ENCODE data around the gene ACACB. TPM values are rescaled to one million over a fixed set of nuclear protein-coding genes. Genes with fewer than 3 reads are reported as not detected.

The ACACB gene
- total and polyA plus RNA-seq, 2 donors (not counting 3 experiments of a cell fraction or from before 2014, with no cell fraction given) = 1.3 to 5.7 TPM

DNA sequence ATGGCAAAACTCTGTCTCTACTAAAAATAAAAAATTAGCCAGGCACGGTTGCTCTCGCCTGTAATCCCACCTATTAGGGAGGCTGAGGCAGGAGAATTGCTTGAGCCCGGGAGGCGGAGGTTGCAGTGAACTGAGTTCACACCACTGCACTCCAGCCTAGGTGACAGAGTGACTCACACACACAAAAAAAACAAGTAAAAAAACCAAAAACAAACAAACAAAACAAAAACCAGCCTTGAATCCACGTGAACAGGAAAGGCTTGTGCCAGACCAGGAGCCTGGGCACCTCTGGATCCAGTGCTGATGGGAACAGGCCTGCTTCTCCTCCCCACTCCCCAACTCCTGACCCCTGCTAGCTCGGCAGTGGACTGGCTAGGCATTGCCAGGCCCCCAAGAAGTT, 189.2 kb downstream of the ACACB start:
- Histone ChIP-seq H4K20me1 (replicated peaks; ENCODE audit: control insufficient read depth, extremely low read depth, insufficient read depth, low read length) (no peaks in the 10 kb centered on the region), H3K4me3 (replicated peaks in 1 of 3; ENCODE audit: insufficient read depth in 1 of 3, low read depth in 1 of 3, low read length in 3 of 3) (no peak overlapping the region), H3K36me3 (ENCODE audit: control insufficient read depth in 2 of 2, extremely low read depth in 1 of 2, insufficient read depth in 2 of 2, low read length in 2 of 2) (no peaks in the 10 kb centered on the region), H2AFZ (ENCODE audit: low read depth, low read length) (no peak overlapping the region), H3K9me1 (replicated peaks; ENCODE audit: control insufficient read depth, extremely low read depth, insufficient read depth, low read length) (no peaks in the 10 kb centered on the region), H3K9ac (replicated peaks; ENCODE audit: extremely low read depth, insufficient read depth, low read length) (no peak overlapping the region), H3K27ac (ENCODE audit: insufficient read depth, low read depth, low read length) (no peak overlapping the region), H3K9me3 (replicated peaks; ENCODE audit: control insufficient read depth, insufficient read depth, low read length) (no peaks in the 10 kb centered on the region), H3K79me2 (ENCODE audit: control insufficient read depth, insufficient read depth, low read length) (no peaks in the 10 kb centered on the region), H3K4me1 (ENCODE audit: control insufficient read depth, extremely low read depth, insufficient read depth, low read length) (peaks cover 2% of the 10 kb centered on the region), H3K27me3 (ENCODE audit: control insufficient read depth in 2 of 2, insufficient read depth in 2 of 2, low read length in 2 of 2) (peaks cover 41 to 46% of the 10 kb centered on the region in 2 experiments), H3K4me2 (ENCODE audit: insufficient read depth, low read length) (no peak overlapping the region)
- no peak for DNase-seq (ENCODE audit: low read depth, low spot score)
- TF ChIP-seq CTCF (IDR thresholded peaks at IDR 0.05; ENCODE audit: extremely low read depth in 1 of 2, insufficient read depth in 1 of 2, low read depth in 1 of 2, low read length in 2 of 2) = no peak
- no peak for TF ChIP-seq FOS (IDR thresholded peaks at IDR 0.05; ENCODE audit: borderline replicate concordance, insufficient read depth, low read length)
- TF ChIP-seq MYC (IDR thresholded peaks at IDR 0.05; ENCODE audit: low read depth, low read length) = no peak
- TF ChIP-seq JUN (IDR thresholded peaks at IDR 0.05; ENCODE audit: borderline replicate concordance, insufficient read depth, insufficient read length, low read depth) = no peak
- no peak for TF ChIP-seq EZH2 (IDR thresholded peaks at IDR 0.05; ENCODE audit: borderline replicate concordance, low read depth, low read length, severe bottlenecking)
- TF ChIP-seq POLR2AphosphoS5 (IDR thresholded peaks at IDR 0.05; ENCODE audit: insufficient read depth, low read depth, low read length) = no peak
- TF ChIP-seq GATA2 (IDR thresholded peaks at IDR 0.05; ENCODE audit: insufficient read depth, insufficient read length, low read depth, low read length) = no peak
- POLR2A ChIA-PET = no interaction called here
- dilution Hi-C loops (cut with MboI; ENCODE audit: extremely low pct_ligation_motif_present, low sequenced_read_pairs) (no loop called here), intact Hi-C loops (cut with micrococcal nuclease) (no loop called here)
- CTCF ChIA-PET = no interaction called here
- no peak for FAIRE-seq
- BruUV-seq (replicated peaks) = no TSS peak

Data from endothelial cell of umbilical vein (primary cell).